Activated naive CD4-positive, alpha-beta T cell treated with anti-CD3 and anti-CD28 coated beads for 36 hours (primary cell): ENCODE data around the gene PITPNC1. TPM values are rescaled to one million over a fixed set of nuclear protein-coding genes. Genes with fewer than 3 reads are reported as not detected.

ENCODE experiments used
- CTCF ChIA-PET: fragments of 350-600 bp; sonication (Branson Sonifier 250); formaldehyde crosslinking; loops from one replicate; lab custom pipeline; 2021; ENCODE audit warnings: antibody characterized with exemption; lab: Charles Lee
- DNase-seq: peaks from one replicate; pipeline ENCODE4 v3.0.0-alpha.2; 2020
- H3K27ac Mint-ChIP-seq: one replicate; pipeline ENCODE4 v1.8.0; 2021; ENCODE audit warnings: mild to moderate bottlenecking, mixed read lengths
- H3K27me3 Mint-ChIP-seq: one replicate; pipeline ENCODE4 v1.8.0; 2021; ENCODE audit warnings: low read depth, mixed read lengths
- H3K36me3 Mint-ChIP-seq: one replicate; pipeline ENCODE4 v1.8.0; 2021; ENCODE audit warnings: low read depth, mixed read lengths
- H3K4me1 Mint-ChIP-seq: one replicate; pipeline ENCODE4 v1.8.0; 2021; ENCODE audit warnings: low read depth, mixed read lengths
- H3K4me3 Mint-ChIP-seq: one replicate; pipeline ENCODE4 v1.8.0; 2021; ENCODE audit warnings: mild to moderate bottlenecking, moderate library complexity, mixed read lengths
- H3K9me3 Mint-ChIP-seq: one replicate; pipeline ENCODE4 v1.8.0; 2021; ENCODE audit warnings: mixed read lengths
- intact Hi-C: fragments of 100-400 bp; cut with micrococcal nuclease; formaldehyde crosslinking; loops from one replicate; pipeline ENCODE4 v1.15.1; 2023
- total RNA-seq, 2 experiments: library from RNA; stranded (reverse); gene quantifications; one replicate each; pipeline ENCODE4 v1.2.3, GENCODE V29; 2021

Gene PITPNC1
- total RNA-seq, 2 experiments from 2014 or later, result 58.7 to 60.0 TPM

DNA sequence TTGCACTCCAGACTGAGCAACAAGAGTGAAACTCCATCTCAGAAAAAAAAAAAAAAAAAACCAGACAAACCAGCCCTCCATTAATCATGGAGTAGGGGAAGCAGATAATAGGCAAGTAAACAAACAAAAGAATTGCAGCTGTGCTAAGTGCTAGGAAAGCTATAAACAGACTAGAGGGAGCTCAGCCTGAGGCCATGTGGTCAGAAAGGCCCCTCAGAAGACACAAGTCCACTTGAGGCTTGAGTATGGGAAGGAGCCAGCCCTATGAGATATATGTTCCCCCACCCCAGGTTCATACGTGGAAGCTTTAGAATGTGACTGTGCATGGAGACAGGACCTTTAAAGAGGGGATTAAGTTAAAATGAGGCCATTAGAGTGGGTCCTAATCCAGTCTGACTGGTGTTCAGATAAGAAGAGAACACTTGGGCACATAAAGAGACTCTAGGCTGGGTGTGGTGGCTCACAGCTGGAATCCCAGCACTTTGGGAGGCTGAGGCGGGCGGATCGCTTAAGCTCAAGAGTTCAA lies 208.1 kb downstream of the PITPNC1 start:
- Mint-ChIP-seq H3K4me1 (peaks cover 4% of the 10 kb centered on the region), H3K4me3 (no peak overlapping the region), H3K9me3 (no peaks in the 10 kb centered on the region), H3K27ac (no peak overlapping the region), H3K36me3 (peaks cover 16% of the 10 kb centered on the region), H3K27me3 (no peaks in the 10 kb centered on the region)
- intact Hi-C loops, result no loop called here
- no peak for DNase-seq
- CTCF ChIA-PET, result interaction anchor here (0.7 kb wide), 2 partner anchors 11 to 17 kb away, joined by 3 to 6 read pairs; no protein-coding TSS in a partner anchor

DNA sequence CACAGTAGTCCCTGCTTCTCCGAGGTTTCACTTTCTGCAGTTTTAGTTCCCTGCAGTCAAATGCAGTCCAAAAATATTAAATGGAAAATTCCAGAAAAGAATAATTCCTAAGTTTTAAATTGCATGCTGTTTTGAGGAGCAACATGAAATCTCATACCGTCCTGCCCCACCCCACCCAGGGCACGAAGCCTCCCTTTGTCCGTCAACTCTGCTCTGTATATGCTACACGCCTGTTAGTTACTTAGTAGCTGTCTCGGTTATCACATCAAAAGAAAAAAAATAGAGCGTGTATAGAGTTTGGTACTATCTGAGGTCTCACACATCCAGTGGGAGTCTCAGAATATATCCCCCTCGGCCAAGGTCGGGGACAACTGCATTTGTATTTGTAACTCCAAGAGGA lies 211.2 kb downstream of the PITPNC1 start:
- DNase-seq, result no peak
- intact Hi-C loops, result no loop called here
- Mint-ChIP-seq H3K36me3 (peaks cover 11% of the 10 kb centered on the region), H3K9me3 (no peaks in the 10 kb centered on the region), H3K27ac (no peak overlapping the region), H3K4me1 (peaks cover 2% of the 10 kb centered on the region), H3K27me3 (no peaks in the 10 kb centered on the region), H3K4me3 (no peak overlapping the region)
- CTCF ChIA-PET, result interaction anchor here (1.2 kb wide), 1 partner anchor 16 kb away, joined by 3 read pairs; no protein-coding TSS in a partner anchor

- no peak for DNase-seq
- CTCF ChIA-PET, result interaction anchor here (1.0 kb wide), 1 partner anchor 25 kb away, joined by 3 read pairs; no protein-coding TSS in a partner anchor
- Mint-ChIP-seq H3K36me3 (peaks cover 4% of the 10 kb centered on the region), H3K9me3 (no peaks in the 10 kb centered on the region), H3K4me1 (no peaks in the 10 kb centered on the region), H3K4me3 (no peak overlapping the region), H3K27ac (no peak overlapping the region), H3K27me3 (no peaks in the 10 kb centered on the region)
- intact Hi-C loops, result no loop called here
Observed at GRCh38 chr17:67594115-67594880, 217.2 kb downstream of the PITPNC1 start.

- Mint-ChIP-seq H3K27me3 (no peaks in the 10 kb centered on the region), H3K9me3 (no peaks in the 10 kb centered on the region), H3K36me3 (no peaks in the 10 kb centered on the region), H3K27ac (peak overlapping the region; percentile 31), H3K4me3 (no peak overlapping the region), H3K4me1 (peaks cover 9% of the 10 kb centered on the region)
- CTCF ChIA-PET, result interaction anchor here (0.7 to 5.4 kb wide), 2 partner anchors 219 to 222 kb away, joined by 3 to 38 read pairs; partner anchors contain the start of gene PITPNC1
- no peak for DNase-seq
- intact Hi-C loops, result no loop called here
Observed at GRCh38 chr17:67600408-67600807, 223.3 kb downstream of the PITPNC1 start.

DNA sequence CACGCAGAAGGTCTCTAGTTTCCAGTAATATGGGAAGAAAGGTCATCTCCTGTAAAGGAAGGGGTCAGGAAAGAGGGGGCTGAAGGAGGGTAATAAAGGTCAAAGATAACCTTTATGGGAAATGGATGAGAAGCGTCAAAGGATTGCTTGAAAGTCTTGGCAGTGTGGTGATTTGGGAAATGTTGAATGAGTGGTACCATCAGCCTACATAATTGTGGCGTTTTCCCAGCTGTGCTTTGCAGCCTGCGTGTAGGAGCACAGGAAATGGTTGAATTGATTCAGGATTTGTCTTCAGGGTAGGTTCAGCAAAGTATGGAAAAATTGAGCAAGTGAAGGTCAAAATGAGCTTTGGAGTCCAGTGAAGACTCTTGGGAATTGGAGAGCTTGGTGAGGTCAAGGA lies 224.8 kb downstream of the PITPNC1 start:
- Mint-ChIP-seq H3K9me3 (no peaks in the 10 kb centered on the region), H3K27ac (peak overlapping the region; percentile 2), H3K4me1 (peaks cover 11% of the 10 kb centered on the region), H3K4me3 (no peak overlapping the region), H3K27me3 (no peaks in the 10 kb centered on the region), H3K36me3 (no peaks in the 10 kb centered on the region)
- no peak for DNase-seq
- intact Hi-C loops, result loop anchor here (2.0 kb wide), 1 partner anchor 87 kb away; no protein-coding TSS in a partner anchor
- CTCF ChIA-PET, result interaction anchor here (1.2 to 5.4 kb wide), 5 partner anchors 28 to 226 kb away, joined by 3 to 38 read pairs (median 9); partner anchors contain the start of gene PITPNC1

GRCh38 chr17:67602444-67602843 lies 225.4 kb downstream of the PITPNC1 start:
- no peaks in the 10 kb centered on the region for H3K27me3 Mint-ChIP-seq
- no peak overlapping the region for H3K27ac Mint-ChIP-seq
- DNase-seq, result no peak
- H3K9me3 Mint-ChIP-seq, result no peaks in the 10 kb centered on the region
- CTCF ChIA-PET, result interaction anchor here (0.5 to 5.4 kb wide), 10 partner anchors 17 to 236 kb away, joined by 3 to 38 read pairs (median 4); partner anchors contain the start of genes PITPNC1 and PSMD12
- H3K4me3 Mint-ChIP-seq, result no peak overlapping the region
- intact Hi-C loops, result loop anchor here (2.0 kb wide), 1 partner anchor 86 kb away; no protein-coding TSS in a partner anchor
- H3K36me3 Mint-ChIP-seq, result no peaks in the 10 kb centered on the region
- peaks cover 13% of the 10 kb centered on the region for H3K4me1 Mint-ChIP-seq

- no peak overlapping the region for H3K27ac Mint-ChIP-seq
Observed at GRCh38 chr17:67602974-67603373, 225.9 kb downstream of the PITPNC1 start.

DNA sequence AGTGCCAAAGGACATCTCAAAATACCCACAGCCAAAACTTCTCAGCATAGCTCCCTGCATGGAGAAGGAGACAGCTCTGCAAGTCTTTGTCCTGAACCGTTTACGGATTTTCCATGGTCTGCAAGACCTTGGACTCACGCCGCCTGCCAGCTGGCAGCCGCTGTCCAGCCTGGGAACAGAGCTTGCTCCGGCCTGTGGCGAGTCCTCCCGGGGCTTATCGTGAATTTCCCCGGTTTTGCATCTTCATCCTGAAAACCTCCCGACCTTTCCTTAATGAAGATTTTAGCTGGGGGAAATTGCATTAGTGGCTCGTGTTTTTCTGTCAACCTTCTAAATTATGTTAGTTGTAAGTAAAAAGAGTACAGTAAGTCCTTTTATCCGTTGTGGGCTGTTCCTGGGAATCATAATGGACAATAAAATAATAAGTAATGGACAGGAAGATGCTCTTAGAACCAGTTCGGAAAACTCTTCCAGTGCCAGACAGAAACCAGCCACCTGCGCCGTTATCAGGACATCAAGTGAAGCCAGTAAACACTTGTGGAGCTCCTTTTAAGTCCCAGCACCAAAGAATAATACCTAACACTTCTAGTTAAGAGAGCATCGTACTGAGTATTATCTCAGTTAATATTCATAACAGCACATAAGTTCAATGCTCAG lies 228.3 kb downstream of the PITPNC1 start:
- H3K9me3 Mint-ChIP-seq, result no peaks in the 10 kb centered on the region
- H3K27me3 Mint-ChIP-seq, result no peaks in the 10 kb centered on the region
- CTCF ChIA-PET, result interaction anchor here (1.0 to 5.4 kb wide), 3 partner anchors 216 to 230 kb away, joined by 5 to 38 read pairs (median 11); partner anchors contain the start of gene PITPNC1
- H3K27ac Mint-ChIP-seq, result no peak overlapping the region
- H3K36me3 Mint-ChIP-seq, result no peaks in the 10 kb centered on the region
- peaks cover 16% of the 10 kb centered on the region for H3K4me1 Mint-ChIP-seq
- no peak overlapping the region for H3K4me3 Mint-ChIP-seq
- intact Hi-C loops, result no loop called here
- DNase-seq, result no peak

More at GRCh38 chr17:67602974-67603373, 225.9 kb downstream of the PITPNC1 start:
- no peaks in the 10 kb centered on the region for H3K36me3 Mint-ChIP-seq
- no peak overlapping the region for H3K4me3 Mint-ChIP-seq
- no peaks in the 10 kb centered on the region for H3K9me3 Mint-ChIP-seq
- intact Hi-C loops, result loop anchor here (1.0 to 2.0 kb wide), 5 partner anchors 86 to 229 kb away; no protein-coding TSS in a partner anchor
- peak; percentile 72 for DNase-seq
- no peaks in the 10 kb centered on the region for H3K27me3 Mint-ChIP-seq
- CTCF ChIA-PET, result interaction anchor here (0.5 to 5.4 kb wide), 12 partner anchors 15 to 236 kb away, joined by 3 to 38 read pairs (median 4); partner anchors contain the start of genes PITPNC1 and PSMD12
- peaks cover 14% of the 10 kb centered on the region for H3K4me1 Mint-ChIP-seq

GRCh38 chr17:67606471-67606870 lies 229.4 kb downstream of the PITPNC1 start:
- DNase-seq, result no peak
- H3K36me3 Mint-ChIP-seq, result no peaks in the 10 kb centered on the region
- CTCF ChIA-PET, result interaction anchor here (2.9 kb wide), 1 partner anchor 232 kb away, joined by 11 read pairs; no protein-coding TSS in a partner anchor
- H3K27me3 Mint-ChIP-seq, result no peaks in the 10 kb centered on the region
- no peak overlapping the region for H3K4me3 Mint-ChIP-seq
- H3K27ac Mint-ChIP-seq, result no peak overlapping the region
- peaks cover 17% of the 10 kb centered on the region for H3K4me1 Mint-ChIP-seq
- intact Hi-C loops, result no loop called here
- no peaks in the 10 kb centered on the region for H3K9me3 Mint-ChIP-seq

DNA sequence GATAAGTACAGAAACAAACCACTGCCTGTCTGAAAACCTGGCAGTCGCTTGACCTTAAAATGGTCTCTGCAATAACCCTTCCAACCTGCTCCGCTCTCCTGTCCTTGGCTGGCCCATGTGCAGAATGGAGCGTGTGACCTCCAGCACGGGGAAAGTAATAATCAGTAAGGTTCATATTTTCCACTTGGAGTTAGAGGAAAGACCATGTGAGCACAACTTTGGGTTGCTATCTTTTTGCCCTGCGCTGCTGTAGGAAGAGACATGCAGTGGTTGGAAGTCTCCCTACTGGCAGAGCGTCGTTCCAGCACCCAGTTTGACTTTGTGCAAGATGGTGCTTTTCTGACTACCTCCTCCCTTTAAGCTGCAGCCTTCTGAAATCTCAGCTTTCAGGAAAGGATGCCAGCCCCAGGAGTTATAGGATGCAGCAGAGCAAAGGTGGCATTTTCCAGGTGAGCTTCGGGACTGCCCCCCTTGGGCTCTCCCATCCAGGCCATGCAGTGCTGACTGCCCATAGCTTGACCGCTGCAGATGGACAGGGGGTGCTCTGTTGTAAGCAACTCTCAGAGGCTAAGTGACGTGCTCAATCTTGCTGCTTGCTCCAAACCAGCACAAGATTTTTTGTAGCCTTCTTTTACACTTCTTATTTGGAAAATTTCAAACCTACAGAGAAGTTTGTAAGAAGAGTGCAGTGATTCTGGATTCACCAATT lies 230.0 kb downstream of the PITPNC1 start:
- H3K4me3 Mint-ChIP-seq, result no peak overlapping the region
- H3K27me3 Mint-ChIP-seq, result no peaks in the 10 kb centered on the region
- no peak for DNase-seq
- CTCF ChIA-PET, result interaction anchor here (0.6 to 2.9 kb wide), 2 partner anchors 84 to 232 kb away, joined by 3 to 11 read pairs; no protein-coding TSS in a partner anchor
- no peak overlapping the region for H3K27ac Mint-ChIP-seq
- H3K9me3 Mint-ChIP-seq, result no peaks in the 10 kb centered on the region
- peaks cover 14% of the 10 kb centered on the region for H3K4me1 Mint-ChIP-seq
- no peaks in the 10 kb centered on the region for H3K36me3 Mint-ChIP-seq
- intact Hi-C loops, result no loop called here

- Mint-ChIP-seq H3K27me3 (no peaks in the 10 kb centered on the region), H3K9me3 (no peaks in the 10 kb centered on the region), H3K4me3 (no peak overlapping the region), H3K4me1 (peaks cover 26% of the 10 kb centered on the region), H3K36me3 (no peaks in the 10 kb centered on the region), H3K27ac (no peak overlapping the region)
- CTCF ChIA-PET, result interaction anchor here (2.0 kb wide), 1 partner anchor 235 kb away, joined by 8 read pairs; no protein-coding TSS in a partner anchor
- DNase-seq, result no peak
- intact Hi-C loops, result no loop called here
Observed at GRCh38 chr17:67610061-67610460, 233.0 kb downstream of the PITPNC1 start.
